ENCODE data around the gene TMEM74B.
A peak's percentile ranks its signal among the peaks of the same experiment; 100 is the strongest.
"Not testable (repeated sequence)": the region's sequence is repeated elsewhere in the genome, so short reads cannot be mapped to it uniquely, and the experiment has no call there.

The TMEM74B gene

DNA sequence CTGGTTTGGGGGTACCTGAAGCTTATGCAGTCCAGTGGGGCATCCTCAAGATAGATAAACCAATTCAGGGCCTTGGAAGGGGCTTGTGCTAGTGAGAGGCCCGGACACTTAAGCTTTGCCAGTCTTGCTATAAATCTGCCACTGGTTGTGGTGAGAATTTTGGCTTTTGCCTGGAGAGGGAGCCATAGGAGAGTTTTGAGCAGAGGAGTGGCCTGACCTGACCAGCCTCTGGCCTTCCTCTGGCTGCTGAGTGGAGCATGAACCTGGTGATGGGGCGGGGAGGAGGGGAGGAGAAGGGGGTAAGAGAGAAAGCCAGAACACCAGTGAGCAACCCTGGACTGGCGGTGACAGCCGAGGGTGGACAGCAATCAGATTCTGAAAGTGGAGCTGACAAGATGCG lies 7.1 kb downstream of the TMEM74B start:
- no peak for DNase-seq

DNA sequence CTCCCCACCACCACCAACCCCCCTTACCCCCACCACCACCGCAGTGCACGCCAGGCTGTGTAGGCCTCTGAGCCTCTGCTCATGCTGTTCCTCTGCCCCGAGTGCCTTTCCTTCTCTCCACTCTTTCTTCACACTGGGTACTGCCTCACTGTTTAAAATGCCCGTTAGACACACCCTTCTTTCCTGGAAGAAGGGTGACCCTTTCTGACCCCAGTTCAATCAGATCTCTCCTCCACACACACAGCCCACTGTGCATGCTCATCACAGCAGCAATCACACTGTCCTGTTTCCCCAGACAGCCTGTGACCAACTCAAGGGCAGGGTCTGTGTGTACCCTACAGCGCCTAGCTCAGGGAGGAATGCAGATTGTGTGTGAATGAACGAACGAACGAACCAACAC lies 10.0 kb downstream of the TMEM74B start:
- no peak for DNase-seq

DNA sequence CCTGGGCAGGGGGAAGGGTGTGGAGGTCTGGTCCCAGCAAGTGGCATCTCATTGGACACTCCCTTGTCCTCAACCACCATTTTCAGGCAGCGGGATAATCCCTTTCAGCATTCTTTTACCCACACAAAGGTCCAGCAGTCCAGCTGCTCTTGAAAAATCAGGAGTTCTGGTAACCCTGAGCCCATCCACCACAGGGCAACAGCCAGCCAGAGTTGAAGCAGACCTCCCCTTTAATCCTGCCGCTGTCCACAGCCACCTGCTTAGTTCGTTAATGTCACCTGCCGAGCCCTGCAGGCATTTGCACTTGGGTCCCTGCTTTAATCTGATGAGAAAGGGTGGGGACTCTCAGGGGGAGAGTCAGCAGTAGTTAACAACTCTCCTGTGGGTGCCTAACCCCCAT lies 11.1 kb downstream of the TMEM74B start:
- no peak for DNase-seq

DNA sequence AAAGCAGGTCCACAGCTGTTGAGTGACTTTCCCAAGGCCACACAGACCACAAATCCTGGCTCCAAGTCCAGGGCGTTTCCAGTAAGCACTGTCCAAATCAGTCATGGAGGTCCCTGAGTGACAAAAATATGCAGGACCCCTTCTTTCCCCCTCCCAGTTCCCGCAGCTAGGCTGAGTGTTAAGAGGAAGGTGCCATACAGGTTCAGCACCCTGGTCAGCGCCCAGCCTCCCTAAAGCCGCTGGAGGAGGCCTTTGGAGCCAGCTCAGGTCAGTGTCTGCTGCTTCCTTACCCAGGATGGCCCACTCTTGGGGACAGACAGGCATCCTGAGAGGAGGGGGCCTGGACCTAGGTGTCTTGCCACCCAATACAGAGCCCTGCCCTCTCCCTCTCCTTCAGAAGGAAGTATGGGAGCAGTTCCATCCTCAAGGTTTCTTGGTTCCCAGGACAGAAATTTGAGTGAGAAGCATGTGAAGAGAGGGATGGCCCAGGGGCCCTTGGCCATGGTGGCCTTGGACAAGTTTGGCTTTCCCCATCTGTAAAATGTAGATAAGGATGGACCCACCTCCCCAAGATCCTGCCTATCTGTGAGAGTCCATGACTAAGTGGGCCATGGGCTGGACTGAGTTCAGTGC lies 13.2 kb downstream of the TMEM74B start:
- DNase-seq = peak; percentile 17

DNA sequence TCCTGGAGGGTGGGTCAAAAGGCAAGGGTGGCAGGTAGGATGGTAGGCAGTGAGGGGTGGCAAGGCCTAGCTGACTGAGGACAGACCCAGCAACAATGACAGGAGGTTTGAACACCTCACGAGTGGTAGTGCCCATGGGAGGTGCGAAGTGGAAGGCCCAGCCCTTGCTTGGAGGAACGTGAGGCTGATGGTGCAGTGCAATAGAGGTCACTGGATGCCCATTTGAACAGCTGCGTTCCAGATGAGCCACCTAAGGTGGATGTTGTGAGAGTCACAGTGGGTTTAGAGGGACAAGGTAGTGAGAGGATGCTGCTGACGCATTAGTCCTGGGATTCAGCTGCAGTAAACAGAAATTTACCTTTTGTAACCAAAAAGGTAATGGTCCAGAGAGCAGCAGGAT lies 15.6 kb downstream of the TMEM74B start:
- DNase-seq = no peak

DNA sequence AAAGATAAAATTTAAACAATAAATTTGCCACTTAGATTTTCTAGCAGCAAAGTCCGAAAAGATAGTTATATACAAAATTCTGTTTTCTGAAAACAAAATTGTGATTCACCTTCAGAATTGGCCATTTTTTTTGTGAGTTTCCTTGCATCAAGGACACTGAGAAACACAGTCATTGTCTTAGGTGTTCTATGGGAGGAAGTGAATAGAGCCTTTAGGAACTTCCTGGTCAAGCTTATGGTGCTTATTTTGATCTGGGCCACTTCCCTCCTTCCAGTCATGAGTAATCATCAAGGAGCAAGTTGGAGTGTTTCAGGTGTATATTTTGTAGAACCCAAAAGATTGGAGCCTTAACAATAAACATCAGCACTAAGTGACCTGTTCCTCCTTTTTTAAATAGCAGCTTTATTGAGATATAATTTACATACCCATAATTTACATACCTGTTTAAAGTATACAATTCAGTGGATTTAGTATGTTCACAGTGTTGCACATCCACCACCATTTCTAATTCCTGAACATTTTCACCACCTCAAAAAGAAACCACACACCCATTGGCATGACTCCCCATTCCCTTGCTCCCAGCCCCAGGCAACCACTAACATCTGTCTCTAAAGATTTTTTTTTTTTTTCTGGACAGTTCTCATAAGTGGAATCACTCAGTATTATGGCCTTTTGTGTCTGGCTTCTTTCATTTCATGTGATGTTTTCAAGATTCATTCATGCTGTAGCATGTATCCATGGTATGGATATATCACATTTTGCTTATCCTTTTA lies 17.6 kb downstream of the TMEM74B start:
- no peak for DNase-seq

DNA sequence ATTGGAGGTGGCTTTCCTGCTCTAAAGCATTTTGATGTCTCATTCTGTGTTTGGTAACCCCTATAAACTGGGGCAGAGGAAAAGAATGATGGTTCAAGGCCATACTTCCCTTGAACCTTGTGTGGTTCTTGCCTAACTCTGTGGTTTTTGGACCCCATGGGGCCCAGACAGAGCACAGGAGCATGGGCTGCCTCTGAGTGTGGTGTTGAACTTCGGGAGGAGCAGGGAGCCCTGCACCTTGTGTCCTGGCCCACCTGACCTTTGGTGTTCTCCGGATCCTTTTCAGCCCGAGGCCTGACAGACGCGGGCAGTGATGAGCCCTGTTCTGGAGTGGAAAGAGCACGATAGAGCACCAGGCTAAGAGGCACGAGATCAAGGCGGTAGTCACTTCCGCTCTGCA lies 18.8 kb downstream of the TMEM74B start:
- DNase-seq = no peak

DNA sequence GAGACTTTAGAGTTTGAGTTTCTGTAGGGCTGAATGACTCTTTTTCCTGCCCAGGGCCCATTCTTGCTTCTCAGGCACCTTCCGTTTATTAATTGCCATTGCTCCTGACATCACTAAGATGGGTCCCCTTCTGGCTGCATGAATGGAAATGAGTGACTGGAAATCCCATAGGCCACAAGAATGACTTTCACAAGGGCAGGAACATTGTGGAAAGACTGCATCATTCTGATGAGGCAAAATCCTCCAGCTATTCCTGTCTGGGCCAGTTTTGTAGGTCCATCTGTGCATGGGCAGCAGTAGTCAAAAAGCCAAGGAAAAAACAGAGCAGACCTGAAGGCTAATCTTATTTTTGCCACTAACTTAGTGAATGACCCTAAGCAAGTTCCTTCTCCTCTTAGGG lies 19.3 kb downstream of the TMEM74B start:
- DNase-seq = no peak

DNA sequence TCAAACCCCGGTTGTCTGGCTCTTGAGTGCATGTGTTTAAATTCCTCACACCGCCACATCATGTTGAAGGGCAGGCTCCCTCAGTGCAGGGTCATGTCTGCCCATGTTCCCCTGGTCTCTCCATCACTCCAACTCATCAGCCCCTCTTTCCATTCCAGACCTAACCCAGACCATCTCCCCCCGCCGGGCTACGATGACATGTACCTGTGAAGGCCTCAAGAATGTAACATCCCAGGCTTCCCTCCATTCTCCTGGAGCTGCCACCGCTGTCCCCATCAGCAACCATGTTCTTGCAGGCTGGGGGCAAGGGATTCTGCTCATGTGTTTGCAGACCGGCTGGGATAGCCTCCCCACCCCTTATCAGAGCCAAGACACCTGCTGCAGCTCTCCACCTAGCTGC lies 19.9 kb downstream of the TMEM74B start:
- no peak for DNase-seq

DNA sequence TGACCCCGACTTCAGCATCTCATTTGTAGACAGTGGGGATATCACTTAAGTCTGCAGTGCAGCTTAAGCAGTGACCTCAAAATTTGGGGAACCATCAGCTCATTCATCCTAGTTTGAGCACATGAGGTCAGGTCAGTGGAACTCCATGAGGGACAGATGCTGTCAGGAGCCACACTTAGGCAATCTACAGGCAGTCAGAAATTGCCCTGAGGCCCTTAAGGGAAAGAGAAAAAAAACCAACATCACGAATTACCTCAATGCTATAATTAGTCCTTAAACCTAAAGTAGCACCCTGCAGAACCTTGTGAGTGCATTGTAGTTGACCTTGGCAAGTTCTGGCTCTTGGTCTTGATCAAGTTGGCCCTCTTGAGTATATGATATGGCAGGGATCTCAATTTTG lies 21.1 kb downstream of the TMEM74B start:
- no peak for DNase-seq

DNA sequence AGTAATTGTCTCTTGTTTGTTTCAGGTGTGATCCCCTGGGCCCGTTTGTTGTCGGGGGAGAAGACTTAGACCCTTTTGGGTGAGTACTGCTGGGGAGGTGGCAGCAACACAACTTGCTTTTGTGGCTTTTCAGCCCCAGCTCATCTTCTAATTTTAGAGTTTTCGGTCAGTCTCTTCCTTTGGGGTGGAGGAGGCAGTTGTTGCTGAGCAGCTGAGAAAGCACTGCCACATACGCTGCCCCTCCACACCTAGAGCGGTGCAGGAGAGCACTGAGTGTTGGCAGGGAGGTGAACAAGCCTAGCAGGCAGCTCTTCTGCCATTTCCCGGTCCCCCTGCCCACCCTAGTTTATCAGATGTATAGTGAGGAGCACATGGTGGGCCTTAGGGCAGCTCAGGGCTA lies 21.7 kb downstream of the TMEM74B start:
- DNase-seq = no peak

DNA sequence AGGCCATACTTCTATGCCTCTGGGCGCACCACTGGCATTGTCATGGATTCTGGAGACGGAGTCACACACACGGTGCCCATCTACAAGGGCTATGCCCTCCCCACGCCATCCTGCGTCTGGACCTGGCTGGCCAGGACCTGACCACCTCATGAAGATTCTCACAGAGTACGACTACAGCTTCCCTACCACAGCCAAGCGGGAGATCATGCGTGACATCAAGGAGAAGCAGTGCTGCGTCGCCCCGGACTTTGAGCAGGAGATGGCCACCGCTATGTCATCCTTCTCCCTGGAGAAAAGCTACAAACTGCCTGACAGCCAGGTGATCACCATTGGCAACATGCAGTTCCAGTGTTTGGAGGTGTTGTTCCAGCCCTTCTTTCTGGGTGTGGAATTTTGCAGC lies 23.8 kb downstream of the TMEM74B start:
- no peak for DNase-seq

DNA sequence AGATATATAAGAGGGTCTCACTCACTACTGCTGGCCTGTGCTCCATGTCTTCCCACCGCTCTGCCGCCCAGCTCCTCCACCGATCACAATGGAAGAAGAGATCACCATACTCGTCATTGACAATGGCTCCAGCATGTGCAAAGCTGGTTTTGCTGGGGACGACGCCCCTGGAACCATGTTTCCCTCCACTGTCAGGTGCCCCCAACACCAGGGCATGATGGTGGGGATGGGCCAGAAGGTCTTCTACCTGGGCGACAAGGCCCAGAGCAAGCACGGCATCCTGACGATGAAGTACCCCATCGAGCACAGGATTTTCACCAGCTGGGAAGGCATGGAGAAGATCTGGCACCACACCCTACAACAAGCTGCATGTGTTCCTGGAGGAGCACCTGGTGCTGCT lies 24.3 kb downstream of the TMEM74B start:
- DNase-seq = no peak

DNA sequence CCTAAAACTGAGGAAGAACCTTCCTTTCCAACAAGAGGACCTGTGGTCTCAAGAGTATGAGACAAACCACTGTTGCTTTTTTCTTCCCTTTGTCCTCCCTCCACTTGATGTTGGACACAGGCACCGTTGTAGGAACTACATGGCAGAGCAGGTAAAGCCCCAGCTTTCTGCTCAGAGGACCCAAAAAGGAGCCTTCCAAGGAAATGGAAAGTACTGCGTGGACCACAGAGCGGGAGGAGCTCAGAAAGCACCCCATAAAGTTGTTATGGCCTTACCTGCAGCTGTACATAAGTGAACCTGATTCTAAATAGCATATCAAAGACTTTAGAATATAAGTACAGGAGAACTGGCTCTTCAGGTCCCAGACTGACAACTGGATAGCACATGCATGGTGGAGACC lies 29.4 kb downstream of the TMEM74B start:
- no peak for DNase-seq

DNA sequence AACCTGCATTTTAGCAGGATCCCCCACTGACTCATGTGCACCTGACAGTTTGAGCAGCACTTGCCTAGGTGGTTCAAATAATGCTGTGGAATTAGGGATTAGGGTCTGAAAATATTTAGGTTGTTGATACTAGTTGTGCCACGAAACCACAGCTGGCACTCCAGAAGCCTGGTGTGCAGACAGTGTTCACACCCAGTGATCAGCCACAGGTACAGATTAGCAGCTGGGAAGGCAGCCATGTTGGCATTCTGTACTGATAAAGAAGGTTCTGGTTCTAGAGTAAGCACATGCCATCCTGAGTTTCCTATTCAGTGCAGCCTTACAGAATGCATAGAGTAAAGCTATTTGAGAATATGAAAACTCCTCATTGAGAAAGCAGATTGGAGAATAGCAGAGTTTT lies 30.1 kb downstream of the TMEM74B start:
- DNase-seq = no peak

DNA sequence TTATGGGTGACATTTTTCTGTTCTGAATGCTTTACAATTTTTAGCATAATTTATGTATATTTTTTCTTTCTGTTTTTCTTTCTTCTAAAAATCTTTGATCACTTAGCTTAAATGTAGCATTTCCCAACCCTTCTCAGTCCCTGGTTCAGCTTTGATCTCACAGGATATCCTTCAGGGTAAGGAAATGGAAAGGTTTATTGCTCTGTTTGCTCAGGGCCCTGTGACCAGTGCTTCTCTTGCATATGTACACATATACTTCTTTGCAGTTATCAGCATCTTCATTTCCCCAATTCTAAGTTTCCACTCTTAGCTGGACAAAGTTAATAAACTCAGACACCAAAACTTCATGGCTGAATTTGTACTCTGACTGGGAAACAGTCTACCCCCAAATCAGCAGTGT lies 30.6 kb downstream of the TMEM74B start:
- DNase-seq = no peak

DNA sequence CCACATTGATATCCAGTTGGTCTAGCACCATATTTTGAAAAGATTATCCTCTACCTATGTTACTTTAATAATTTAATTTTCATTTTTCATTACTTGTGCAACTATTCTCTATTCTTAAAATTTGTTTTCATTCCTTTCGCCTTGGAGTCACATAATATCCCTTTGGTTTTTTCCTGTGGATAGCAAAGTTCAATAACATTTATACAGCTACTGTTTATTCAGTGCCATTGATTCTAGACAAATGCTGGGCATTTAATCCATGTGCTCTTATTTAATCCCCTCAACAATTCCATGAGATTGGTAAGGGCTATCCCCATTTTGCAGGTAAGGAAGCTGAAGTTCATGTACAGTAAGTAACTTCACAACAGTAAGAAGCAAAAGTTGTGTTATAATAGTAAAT lies 33.8 kb downstream of the TMEM74B start:
- DNase-seq = no peak

DNA sequence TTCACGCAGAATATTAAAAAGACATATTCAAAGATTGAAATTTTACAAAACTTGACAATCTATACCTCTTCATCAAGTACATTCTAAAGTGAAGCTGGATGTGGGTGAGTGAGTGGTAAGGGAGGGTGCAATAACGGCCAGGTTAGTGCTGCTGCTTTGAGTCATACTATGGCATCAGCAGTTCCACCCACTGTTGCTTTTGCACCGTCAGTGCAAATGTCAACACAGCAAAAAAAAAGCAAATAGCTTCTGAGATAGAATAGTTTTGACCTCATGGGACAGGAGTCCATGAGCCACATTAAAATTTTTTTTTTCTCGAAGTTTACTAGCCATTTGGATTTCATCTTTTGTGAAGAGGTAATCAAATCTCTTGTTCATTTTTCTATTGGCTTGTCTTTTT lies 34.6 kb downstream of the TMEM74B start:
- no peak for DNase-seq

DNA sequence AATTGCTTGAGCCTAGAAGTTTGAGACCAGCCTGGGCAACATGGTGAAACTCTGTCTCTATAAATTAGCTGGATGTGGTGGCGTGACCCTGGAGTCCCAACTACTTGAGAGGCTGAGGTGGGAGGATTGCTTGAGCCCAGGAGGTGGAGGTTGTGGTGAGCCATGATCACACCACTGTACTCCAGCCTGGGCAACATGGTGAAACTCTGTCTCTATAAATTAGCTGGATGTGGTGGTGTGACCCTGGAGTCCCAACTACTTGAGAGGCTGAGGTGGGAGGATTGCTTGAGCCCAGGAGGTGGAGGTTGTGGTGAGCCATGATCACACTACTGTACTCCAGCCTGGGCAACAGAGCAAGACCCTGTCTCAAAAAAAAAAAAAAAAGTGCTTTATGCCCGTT lies 35.0 kb downstream of the TMEM74B start:
- DNase-seq = not testable (repeated sequence)

DNA sequence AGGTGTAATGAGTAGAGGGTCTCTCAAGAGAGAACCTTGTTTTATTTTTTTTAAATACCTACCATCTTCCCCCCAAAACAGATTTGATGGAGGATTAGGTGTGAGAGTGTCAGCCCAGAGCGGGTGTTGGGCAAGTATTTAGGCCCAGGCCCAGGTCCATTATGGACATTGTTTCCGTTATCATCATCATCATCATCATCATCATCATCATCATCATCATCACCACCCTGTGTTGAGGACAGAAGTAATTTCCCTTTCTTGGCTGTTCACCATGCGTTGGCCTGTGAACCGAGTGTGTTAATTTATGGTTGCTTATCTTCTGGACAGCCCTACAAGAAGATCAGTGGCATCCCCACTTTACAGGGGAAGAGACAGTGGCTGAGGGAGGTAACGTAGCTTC lies 37.8 kb downstream of the TMEM74B start:
- DNase-seq = no peak

DNA sequence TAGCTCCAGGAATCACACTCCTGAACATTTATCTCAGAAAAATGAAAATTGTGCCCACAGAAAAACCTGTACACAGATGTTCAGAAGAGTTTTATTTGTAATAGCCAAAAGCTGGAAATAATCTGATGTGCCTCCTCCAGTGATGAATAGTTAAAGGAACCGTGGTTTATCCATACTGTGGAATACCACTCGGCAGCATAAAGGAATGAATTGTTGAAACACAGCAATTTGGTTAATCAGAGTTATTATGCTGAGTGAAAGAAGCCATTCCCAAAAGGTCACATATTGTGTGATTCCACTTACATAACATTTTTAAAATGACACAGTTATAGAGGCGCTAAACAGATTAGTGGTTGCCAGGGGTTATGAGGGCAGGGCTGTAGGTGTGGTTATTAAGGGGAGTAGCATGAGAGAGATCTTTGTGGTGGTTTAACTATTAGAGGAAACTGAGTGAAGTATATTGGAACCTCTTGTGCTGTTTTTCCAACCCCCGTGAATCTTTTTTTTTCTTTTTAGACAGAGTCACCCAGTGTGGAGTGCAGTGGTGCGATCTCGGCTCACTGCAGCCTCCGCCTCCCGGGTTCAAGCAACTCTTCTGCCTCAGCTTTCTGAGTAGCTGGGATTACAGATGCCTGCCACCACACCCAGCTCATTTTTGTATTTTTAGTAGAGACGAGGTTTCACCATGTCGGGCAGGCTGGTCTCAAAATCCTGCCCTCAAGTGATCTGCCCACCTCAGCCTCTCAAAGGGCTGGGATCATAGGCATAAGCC lies 40.2 kb downstream of the TMEM74B start:
- DNase-seq = no peak

DNA sequence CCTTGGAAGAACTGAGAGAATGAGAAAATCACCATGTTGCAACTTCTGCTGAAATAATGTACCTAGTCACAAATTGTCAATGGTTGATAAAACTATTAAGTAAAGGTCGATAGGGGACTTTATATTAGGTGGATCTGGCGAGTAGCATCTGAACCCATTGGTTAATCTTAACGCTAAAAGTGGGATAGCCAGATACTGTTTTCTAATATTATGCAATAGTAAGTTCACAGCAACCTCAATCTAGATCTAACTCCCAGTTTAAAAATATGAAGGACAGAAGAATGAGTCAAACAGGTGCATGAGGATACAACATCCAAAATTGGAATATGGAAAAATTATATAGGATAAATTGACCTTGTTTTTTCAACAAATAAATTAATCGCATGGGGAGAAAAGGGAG lies 47.5 kb downstream of the TMEM74B start:
- no peak for DNase-seq

DNA sequence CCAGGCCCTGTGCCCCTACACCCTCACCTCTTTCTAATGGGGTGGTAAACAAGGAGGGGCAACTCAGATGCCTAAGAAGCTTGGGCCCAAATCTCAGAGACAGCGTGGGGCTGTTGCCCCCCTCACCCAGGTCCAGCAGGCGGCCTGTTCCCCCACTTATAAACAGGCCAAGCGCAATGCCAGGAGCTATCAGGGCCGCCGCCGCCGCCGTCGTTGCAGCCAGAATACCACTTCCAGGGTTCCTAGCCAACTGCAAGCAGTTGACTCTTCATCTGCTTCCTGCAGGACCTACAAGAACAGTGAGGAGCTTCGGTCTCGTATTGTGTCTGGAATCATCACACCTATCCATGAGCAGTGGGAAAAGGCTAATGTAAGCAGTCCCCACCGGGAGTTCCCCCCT lies 49.9 kb downstream of the TMEM74B start:
- DNase-seq = no peak

DNA sequence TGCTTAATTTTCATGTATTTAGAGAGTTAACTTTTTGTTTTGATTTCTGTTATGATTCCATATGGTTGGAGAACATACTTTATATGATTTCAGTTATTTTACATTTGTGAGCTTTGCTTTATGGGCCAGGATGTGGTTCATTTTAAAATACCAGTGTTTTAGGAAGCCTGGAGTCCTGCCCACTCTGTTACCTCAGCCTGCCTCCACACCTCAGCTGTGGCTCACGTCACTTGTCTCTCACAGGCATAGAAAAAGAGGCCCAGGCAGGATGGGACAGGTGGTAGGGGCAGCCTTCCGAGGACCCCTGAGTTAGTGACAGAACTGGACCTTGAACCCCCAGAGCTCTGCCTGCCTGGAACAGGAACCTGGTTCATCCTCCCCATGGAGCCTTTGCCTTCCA lies 50.4 kb downstream of the TMEM74B start:
- no peak for DNase-seq
